Kidney glomerular epithelial cell (primary cell): ENCODE data around the gene CNTNAP2.

Experiments used
- DNase-seq: peaks from one replicate; lab custom pipeline; 2025; lab: John Stamatoyannopoulos, UW

CNTNAP2 gene

DNA sequence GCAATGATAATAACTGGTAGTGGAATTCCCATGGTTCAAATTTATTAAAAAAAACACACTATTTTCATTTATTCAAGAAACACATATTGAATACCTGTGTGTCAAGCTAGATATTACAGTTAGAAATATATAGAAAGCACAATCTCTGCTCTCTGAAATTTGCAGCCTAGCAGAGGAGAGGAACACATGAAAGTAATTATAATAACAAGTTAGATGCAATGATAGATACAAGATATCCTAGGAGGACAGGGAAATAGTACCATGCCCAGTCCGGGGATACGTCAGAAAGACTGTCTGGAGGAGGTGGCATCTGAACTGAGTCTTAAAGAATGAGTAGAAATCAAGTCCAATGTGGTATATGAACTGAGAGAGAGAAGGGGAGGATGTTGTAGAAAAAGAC, 1988.3 kb downstream of the CNTNAP2 start:
- DNase-seq, result no peak

DNA sequence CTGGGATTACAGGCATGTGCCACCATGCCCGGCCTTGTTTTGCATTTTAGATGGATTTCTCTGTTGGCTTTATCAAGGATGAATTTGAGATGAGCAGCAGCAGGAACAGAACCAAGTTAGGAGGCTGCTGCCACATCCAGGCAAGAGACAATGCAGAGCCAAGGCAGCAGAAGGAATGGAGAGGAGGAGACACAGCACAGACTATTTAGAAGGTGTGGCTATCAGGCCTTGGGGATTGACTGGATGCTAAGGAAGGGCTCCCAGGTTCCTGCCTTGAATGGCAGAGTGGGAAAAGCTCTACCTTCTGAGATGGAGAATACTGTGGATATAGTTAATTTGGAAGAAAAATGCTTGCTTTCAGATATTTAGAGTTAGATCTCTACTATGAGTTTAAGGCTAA, 1989.3 kb downstream of the CNTNAP2 start:
- no peak for DNase-seq

- no peak for DNase-seq
These were observed 1991.0 kb downstream of the CNTNAP2 start for GRCh38 chr7:148107443-148108127.

DNA sequence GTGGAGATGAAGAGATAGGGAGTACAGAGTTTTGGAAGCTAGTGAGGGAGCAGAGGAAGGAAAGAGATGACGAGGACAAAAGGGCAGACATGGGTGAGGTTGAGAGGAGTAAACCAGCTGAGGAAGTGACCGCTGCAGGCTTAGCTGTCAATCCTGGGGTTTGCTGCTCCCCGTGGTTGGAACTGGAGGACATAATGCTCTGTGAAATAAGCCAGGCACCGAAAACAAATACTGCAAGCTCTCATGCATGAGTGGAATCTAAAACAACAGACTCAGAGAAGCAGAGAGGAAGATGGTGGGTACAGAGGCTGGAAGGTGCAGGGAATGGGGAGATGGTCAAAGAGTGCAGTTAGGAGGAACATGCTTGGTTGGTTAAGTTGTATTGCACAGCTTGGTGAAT, 1991.8 kb downstream of the CNTNAP2 start:
- DNase-seq, result peak; percentile 43

DNA sequence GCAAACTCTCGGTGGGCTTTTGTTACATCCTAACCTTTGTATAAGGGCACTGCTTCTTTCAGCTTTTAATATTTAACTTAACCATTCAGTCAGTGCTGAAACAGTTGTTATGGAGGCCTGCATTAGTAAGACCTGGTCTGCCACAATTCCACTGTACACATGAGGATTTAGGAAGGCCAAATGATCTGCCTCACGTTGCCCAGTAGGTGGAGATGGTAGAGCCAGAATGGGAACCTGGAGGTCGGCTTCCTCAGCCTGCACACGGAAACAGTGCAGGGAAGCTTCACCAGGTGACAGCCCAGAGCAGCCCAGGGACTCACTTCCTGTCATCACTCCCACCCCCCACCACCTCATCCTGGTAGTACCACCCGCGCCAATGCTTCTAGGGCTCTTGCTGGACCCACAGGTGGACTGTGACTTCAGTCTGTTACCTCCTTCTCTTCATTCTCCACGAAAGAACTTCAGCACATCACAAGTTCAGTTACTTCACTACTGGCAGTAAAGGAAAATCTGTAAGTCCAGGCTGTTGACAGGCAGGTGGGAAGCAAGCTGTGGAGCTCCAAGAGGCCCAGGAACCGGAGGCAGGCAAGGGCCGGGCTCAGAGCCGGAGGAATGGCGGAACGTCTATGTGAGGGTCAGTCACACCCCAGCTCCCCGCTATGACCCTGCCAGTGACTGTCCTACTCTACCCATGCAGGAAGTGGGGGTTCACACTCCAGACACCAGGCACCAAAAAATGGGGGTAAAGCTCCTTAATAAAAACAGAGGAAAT, 1993.7 kb downstream of the CNTNAP2 start:
- DNase-seq, result peak; percentile 27

DNA sequence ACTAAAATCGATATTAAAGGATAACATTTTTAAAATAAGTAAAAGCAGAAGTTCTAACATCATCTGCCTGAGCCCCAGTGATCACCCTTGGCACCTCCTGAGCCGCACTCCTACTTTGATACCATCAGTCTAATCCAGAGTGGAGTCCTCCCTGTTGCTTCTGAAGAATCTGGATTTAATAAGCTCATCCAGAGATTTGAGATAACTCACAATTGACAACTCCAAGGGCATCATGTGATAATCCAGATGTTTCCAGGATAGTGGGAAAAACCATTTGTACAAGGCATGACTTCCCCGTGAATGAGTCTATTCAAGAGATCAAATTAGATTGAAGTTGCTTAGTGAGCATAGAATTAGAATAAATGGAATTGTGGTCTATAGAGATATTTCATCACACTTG, 1998.2 kb downstream of the CNTNAP2 start:
- DNase-seq, result no peak

DNA sequence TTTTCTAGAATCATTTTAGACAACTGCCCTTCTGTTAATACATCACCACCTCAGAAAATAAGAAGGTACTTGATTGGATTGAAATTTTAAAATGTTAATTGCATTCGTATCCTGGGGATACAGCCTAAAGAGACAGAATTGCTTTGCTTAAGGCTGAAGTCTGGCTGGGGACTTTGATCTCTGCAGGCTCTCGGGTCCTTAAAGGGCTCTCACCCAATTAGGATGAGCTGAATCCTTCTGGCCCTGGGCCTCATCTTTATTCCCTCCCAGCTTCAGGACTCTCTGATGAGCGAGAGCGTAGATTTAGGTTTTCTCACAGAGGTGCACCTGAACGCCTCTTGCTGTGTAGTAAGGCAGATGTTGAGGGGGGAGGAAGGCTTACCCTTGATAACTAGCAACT, 1998.7 kb downstream of the CNTNAP2 start:
- no peak for DNase-seq

DNA sequence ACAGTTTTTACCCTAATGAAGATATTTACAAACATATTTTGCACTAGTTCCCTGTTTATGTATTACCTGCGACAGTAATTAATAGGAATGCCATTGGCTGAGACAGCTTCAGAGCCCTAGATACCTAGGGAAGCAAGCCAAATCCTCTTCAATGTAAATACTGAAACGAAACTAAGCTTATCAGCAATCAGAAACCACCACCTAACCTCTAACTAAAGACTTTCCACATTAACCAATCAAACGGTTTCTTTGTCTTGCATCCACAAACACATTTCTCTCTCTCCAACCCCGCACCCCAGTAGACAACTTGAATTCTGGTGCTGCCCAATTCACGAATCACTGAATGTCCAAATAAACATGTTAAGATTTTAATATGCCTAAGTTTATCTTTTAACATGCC, 1999.6 kb downstream of the CNTNAP2 start:
- DNase-seq, result no peak

DNA sequence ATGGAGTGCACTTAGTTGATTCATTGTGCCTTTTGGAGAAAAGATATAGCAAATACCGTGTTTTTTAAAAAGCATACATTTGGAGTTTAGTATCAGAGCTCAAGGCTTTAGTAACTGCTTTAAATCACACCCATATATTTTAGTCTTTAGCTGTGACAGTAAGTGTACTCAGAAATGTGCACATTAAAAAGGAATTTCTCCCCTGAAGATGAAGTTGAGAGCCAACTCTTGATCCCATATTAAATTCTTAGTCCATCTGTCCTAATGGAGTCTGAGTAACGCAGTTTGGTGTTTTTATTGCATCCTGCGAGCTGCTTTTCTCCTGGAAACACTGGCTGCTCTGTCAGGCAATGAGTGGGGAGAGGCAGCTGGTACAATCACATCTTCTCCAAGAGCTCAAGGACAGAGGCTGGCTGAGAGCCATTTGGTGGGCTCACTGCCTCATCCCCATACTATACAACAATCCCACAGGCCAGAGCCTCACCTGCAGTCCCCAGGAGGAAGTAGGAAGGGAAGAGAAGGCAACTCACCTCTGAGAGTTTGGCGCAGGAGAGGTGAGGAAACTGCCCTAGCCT, 2000.3 kb downstream of the CNTNAP2 start:
- no peak for DNase-seq

- peak; percentile 52 for DNase-seq
These were observed 2001.8 kb downstream of the CNTNAP2 start for GRCh38 chr7:148118371-148118770.

DNA sequence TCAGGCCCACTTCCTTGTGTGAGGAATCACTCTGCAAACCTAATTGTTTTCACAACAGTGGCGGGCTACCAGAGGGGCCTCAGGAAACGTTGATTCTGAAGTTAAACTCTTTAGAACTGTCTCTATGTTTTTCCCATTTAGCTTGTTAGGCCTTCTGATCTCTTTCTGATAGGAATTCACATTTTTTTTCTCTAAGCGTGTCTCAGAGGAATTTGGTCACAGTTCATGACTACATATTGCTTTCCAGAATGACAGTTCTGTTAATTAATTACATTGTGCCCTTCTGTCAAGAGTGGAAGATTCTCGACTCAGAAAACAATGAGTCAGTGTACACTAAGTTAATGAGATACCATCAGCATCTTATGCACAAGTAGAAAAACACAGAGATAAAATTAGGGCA, 2004.8 kb downstream of the CNTNAP2 start:
- peak; percentile 90 for DNase-seq

DNA sequence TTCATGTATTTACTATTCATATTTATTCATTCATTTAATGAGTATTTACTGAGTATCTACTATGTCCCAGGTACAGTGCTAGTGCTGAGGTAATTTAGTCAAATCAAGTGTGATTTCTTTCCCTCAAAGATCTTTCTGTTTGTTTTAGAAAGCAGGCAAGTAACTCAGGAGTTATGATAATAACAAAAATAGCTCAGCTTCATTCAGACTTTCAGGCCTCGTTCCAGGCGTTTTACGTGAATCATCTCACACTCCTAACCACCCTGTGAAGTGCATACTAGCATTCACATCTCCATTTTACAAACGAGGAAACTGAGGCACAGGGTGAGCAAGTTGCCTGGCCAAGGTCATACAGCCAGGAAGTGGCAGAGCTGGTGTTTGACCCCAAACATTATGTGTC, 2005.2 kb downstream of the CNTNAP2 start:
- peak; percentile 90 for DNase-seq

DNA sequence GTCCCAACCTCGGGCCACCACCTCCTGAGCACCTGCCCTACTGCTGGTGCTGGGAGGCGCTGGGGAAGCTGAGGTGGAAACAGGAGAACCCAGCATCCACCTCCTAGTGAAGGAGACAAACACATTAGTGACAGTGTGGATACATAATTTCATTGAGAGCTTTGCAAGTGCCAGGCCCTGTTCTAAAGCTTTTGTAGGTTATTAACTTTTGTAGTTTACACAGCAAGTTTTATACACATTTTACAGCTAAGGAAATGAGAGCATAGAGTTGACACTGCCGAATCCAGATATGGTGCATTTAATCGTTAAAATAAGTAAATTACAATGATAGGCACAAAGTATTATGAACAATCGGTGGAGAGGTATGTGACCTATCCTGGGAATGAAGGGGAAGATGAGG, 2007.9 kb downstream of the CNTNAP2 start:
- no peak for DNase-seq

DNA sequence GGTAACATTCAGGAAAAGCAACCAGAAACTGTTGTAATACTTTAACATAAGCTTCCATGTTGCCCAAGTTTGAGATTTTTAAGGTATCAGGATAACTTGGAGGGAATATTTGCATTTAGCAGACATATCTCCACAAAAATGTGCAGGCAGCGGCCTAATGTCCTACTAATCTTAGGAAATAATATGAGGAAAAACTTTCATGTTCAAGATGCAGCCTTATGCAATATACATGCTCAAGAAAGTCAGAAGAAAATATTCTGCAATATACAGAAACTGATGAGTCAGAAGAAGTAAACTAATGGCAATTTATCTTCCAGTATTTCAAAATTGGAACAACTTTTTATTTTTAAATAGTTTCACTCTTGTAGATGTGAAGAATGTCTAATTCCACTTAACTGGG, 2010.8 kb downstream of the CNTNAP2 start:
- DNase-seq, result no peak

- DNase-seq, result no peak
These were observed 2012.4 kb downstream of the CNTNAP2 start for GRCh38 chr7:148129023-148129422.

- DNase-seq, result peak; percentile 56
These were observed 2018.5 kb downstream of the CNTNAP2 start for GRCh38 chr7:148135116-148135515.

- DNase-seq, result no peak
These were observed 2019.4 kb downstream of the CNTNAP2 start for GRCh38 chr7:148135997-148136396.

DNA sequence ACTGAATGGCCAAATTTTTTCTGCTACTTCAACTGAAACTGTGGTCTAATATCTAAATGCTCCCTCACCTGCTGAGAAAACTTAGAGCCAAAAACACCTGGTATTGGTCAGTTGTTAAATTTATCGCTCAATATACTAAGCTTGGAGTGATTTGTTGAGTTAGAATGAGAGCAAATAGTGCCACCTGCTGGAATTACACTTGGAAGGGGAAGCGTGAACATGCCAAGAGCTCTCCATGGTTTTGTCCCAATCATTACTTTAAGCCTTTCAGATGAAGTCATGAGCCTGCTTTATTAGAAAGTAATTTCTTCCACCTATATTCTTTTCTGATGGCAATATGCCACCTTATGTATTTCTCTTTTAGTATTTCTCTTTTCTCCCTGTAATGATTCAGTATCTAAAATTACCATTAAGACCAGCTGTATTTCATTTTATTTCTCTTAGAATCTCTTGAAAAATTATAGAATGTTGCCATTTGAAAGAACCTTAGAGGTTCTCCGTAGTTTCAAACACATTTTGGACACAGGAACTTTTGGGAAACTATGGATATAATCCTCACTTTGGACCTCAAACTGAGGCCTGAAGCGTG, 2026.2 kb downstream of the CNTNAP2 start:
- DNase-seq, result peak; percentile 68

DNA sequence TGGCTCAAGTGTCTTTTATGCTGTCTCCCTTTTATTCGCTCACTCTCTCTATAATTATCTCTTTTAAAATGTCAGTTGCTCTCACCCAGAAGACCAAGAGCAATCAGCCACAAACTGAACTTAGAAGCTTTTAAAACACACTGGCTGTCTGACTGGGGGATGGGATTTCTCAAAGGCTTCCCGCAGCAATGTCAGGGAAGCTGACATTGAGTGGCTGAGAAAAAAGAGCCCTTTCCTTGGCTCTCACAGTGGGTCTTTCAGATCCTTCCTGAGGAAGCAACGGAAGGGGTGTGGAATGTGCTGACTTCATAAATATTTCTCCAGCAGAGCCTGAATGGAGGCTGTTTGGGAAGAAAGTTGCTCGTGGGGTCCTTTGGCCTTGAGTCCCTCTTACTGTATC, 2028.2 kb downstream of the CNTNAP2 start:
- no peak for DNase-seq

- peak; percentile 41 for DNase-seq
These were observed 2029.7 kb downstream of the CNTNAP2 start for GRCh38 chr7:148146346-148146745.

- DNase-seq, result no peak
These were observed 2030.8 kb downstream of the CNTNAP2 start for GRCh38 chr7:148147438-148147837.

GRCh38 chr7:148148456-148148855, 2031.9 kb downstream of the CNTNAP2 start:
- no peak for DNase-seq

GRCh38 chr7:148149730-148150129, 2033.1 kb downstream of the CNTNAP2 start:
- no peak for DNase-seq
